ENCODE measurements around the gene TSC1. TPM values are rescaled to one million over a fixed set of nuclear protein-coding genes. Genes with fewer than 3 reads are reported as not detected.
A peak's percentile ranks its signal among the peaks of the same experiment; 100 is the strongest.

Gene TSC1
- total and polyA plus RNA-seq, 8 donors, result 44.4 to 60.3 (median 49.3) TPM

DNA sequence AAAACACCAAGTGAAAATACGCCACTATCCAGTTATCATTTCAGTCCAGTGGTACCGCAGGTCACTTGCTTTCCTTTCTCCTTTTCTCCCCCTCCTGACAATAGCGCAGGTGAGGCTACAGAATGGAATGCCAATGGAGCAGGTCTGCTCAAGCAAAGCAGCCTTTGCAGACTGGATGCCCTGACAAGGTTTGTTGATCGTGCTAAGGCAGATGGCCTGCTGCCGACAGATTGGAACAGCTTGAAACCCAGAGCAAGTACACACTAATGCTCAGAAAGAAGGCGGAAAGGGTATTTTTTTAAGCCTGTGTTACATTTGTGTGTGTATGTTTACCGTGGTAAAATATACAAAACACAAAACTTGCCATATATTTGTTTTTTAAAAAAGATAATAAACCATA is 46.4 kb downstream of the TSC1 start:
- Histone ChIP-seq H3K36me3 (peaks cover 0 to 87% of the 10 kb centered on the region in 2 donors), H3K27me3 (no peaks in the 10 kb centered on the region), H3K9me3 (no peaks in the 10 kb centered on the region), H3K4me3 (no peak overlapping the region), H3K27ac (no peak overlapping the region), H3K4me1 (peaks cover 7 to 10% of the 10 kb centered on the region in 2 donors)
- intact Hi-C loops (cut with DNase I), result no loop called here
- TF ChIP-seq, protein P1, sequence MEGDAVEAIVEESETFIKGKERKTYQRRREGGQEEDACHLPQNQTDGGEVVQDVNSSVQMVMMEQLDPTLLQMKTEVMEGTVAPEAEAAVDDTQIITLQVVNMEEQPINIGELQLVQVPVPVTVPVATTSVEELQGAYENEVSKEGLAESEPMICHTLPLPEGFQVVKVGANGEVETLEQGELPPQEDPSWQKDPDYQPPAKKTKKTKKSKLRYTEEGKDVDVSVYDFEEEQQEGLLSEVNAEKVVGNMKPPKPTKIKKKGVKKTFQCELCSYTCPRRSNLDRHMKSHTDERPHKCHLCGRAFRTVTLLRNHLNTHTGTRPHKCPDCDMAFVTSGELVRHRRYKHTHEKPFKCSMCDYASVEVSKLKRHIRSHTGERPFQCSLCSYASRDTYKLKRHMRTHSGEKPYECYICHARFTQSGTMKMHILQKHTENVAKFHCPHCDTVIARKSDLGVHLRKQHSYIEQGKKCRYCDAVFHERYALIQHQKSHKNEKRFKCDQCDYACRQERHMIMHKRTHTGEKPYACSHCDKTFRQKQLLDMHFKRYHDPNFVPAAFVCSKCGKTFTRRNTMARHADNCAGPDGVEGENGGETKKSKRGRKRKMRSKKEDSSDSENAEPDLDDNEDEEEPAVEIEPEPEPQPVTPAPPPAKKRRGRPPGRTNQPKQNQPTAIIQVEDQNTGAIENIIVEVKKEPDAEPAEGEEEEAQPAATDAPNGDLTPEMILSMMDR (IDR thresholded peaks at IDR 0.05), result no peak
- ATAC-seq (no peak), DNase-seq (no peak)

DNA sequence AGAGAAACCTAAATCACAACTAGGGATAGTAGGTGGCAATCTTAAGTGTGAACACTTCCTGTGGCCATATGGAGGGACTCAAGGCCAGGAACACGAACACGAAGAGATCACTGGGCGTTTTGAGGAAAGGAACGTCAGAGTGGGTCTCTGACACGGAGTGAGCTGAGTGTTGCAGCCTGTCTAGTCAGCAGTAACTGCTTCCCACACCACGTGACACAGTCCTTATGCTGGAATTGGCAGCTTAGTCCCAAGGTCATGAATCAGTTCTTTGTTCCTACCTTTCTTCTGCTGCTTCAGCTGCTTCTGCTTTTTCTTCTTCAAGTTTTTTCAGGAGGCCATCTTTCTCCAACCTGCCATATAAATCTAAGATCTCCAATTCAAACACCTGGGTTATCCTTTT is 47.5 kb downstream of the TSC1 start:
- no peak overlapping the region for H3K4me3 ChIP-seq
- ATAC-seq (no peak), DNase-seq (peak in 1 of 4 donors; percentile 26)
- TF ChIP-seq, protein P1 (IDR thresholded peaks at IDR 0.05), result no peak
- no peak overlapping the region for H3K27ac ChIP-seq
- H3K9me3 ChIP-seq, result no peaks in the 10 kb centered on the region
- H3K4me1 ChIP-seq, result peaks cover 12% of the 10 kb centered on the region in 2 donors
- H3K27me3 ChIP-seq, result no peaks in the 10 kb centered on the region
- intact Hi-C loops (cut with DNase I), result no loop called here
- H3K36me3 ChIP-seq, result peaks cover 0 to 90% of the 10 kb centered on the region in 2 donors

DNA sequence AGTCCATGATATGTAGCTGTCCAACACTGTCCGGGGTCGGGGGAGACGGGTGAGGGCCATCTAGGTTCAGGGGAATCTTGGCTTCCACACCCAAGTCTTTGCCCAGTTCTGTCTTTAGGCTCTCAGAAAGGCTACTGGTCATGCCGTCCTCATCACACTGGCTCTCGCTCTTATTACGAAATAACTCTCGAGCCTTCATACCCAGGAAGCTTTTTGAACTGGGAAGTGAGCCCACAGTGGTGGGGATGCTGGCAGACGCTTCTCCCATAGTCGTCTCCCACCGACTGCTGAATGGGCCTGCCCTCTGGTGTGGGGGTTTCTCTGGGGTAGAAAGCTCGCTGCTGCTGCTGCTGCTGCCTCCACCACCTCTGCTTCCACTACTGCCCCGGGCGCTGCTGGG is 48.2 kb downstream of the TSC1 start:
- ATAC-seq (peak; percentile 2), DNase-seq (no peak)
- Histone ChIP-seq H3K27ac (no peak overlapping the region), H3K27me3 (no peaks in the 10 kb centered on the region), H3K9me3 (no peaks in the 10 kb centered on the region), H3K36me3 (peaks cover 0 to 85% of the 10 kb centered on the region in 2 donors), H3K4me1 (peaks cover 12% of the 10 kb centered on the region in 2 donors), H3K4me3 (no peak overlapping the region)
- intact Hi-C loops (cut with DNase I), result no loop called here
- TF ChIP-seq, protein P1 (IDR thresholded peaks at IDR 0.05), result no peak

DNA sequence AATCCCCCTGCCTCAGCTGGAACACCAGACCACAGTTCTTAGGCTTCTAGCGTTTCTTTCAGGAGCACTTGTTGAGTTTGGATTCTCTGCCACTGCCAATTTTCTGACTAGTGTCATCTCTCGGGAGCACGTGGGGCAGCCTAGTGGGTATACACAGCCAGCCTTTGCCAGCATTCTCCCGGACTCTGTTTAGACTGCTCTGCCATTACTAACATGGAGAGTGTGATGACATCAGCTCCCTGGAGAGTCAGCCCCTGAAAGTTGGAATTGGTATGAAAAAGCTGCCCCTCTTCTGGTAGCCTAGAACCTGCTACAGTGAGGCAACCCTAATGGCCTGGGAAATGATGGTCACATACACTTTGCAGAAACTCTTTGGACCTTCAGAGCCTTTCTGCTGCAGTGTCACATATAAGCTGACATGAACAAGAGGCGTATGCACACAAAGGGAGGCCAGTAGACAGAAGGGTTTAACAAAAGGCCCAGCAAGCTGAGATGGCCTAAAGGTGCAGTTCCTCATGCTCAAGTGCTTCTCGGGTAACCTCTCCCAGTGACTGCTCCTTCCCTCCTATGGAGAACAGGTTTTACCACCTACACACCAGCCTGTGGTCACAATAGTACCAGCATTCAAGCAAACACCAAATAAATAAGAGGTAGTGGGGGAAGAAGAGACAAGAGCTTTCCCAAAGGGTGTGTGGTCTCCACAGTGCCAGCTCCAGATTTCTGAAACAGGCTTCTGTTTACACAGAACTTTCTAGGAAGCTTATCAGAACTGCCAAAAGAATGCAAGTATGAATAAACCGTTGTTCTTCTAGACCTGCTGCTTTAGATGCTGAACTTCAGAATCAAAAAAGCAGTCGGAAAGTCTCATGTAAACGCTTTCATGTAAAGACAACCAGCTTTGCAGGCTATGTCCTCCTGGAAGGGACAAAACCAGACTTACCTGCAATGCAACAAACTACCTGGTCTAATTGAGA is 49.3 kb downstream of the TSC1 start:
- intact Hi-C loops (cut with DNase I), result no loop called here
- TF ChIP-seq, protein P1 (IDR thresholded peaks at IDR 0.05), result no peak
- ATAC-seq (peak; percentile 79), DNase-seq (peak in 1 of 4 donors; percentile 65)
- Histone ChIP-seq H3K4me1 (peaks cover 12% of the 10 kb centered on the region in 2 donors), H3K36me3 (peaks cover 0 to 74% of the 10 kb centered on the region in 2 donors), H3K27ac (peak overlapping the region in 1 of 2 donors; percentile 39), H3K9me3 (no peaks in the 10 kb centered on the region), H3K27me3 (no peaks in the 10 kb centered on the region), H3K4me3 (no peak overlapping the region)

DNA sequence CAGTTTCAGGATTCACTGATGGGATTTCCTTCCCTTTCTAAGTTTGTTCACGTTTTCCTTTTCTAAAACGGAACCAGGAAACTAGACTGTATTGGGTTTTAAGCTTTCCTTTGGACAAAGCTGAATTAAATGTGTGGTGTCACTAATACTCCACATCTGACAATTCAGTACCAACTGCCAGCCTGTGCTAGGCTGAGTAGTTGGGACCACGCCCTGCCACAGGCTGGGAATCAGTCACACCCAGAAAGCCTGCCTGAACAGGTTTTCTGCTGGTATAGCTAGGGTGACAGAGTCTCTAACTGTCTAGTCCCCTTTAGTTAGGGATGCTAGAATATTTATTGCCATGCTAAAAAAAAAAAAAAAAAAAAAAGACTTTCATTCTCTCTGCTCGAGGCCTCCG is 50.1 kb downstream of the TSC1 start:
- peaks cover 12% of the 10 kb centered on the region in 2 donors for H3K4me1 ChIP-seq
- H3K4me3 ChIP-seq, result no peak overlapping the region
- no peaks in the 10 kb centered on the region for H3K9me3 ChIP-seq
- TF ChIP-seq, protein P1 (IDR thresholded peaks at IDR 0.05), result no peak
- ATAC-seq (peak; percentile 83), DNase-seq (peak in 2 of 4 donors; percentile 15 to 53)
- intact Hi-C loops (cut with DNase I), result no loop called here
- peaks cover 0 to 66% of the 10 kb centered on the region in 2 donors for H3K36me3 ChIP-seq
- H3K27me3 ChIP-seq, result no peaks in the 10 kb centered on the region
- H3K27ac ChIP-seq, result no peak overlapping the region
